ENCODE data around the gene IFI6. TPM values are rescaled to one million over a fixed set of nuclear protein-coding genes. Genes with fewer than 3 reads are reported as not detected.

The IFI6 gene
- total and polyA plus RNA-seq, 12 donors = 67.6 to 611 (median 209) TPM

DNA sequence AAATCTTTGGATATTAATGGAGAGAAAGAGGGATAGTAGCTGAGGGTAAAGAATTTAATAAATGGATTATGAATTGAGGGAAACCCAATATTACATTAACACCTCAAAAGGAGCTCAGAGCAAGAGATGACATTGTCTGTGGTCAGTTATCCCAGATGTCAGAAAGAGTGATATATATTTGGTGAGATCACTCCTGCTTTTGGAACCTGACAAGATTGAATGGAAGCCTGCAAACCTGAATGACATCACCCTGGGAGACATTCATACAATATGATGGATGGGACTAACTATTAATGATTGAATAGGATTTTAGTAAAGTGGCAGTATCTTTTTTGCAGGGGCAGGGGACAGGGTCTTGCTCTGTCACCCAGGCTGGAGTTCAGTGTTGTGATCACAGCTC is 6.8 kb upstream of the IFI6 start:
- H3K27ac ChIP-seq = no peak overlapping the region
- no peaks in the 10 kb centered on the region for H3K9me3 ChIP-seq (replicated peaks in 1 of 3)
- H3K36me3 ChIP-seq (replicated peaks in 1 of 2) = no peaks in the 10 kb centered on the region
- DNase-seq = no peak
- H3K4me1 ChIP-seq (replicated peaks in 1 of 2) = no peaks in the 10 kb centered on the region
- TF ChIP-seq, protein P1, sequence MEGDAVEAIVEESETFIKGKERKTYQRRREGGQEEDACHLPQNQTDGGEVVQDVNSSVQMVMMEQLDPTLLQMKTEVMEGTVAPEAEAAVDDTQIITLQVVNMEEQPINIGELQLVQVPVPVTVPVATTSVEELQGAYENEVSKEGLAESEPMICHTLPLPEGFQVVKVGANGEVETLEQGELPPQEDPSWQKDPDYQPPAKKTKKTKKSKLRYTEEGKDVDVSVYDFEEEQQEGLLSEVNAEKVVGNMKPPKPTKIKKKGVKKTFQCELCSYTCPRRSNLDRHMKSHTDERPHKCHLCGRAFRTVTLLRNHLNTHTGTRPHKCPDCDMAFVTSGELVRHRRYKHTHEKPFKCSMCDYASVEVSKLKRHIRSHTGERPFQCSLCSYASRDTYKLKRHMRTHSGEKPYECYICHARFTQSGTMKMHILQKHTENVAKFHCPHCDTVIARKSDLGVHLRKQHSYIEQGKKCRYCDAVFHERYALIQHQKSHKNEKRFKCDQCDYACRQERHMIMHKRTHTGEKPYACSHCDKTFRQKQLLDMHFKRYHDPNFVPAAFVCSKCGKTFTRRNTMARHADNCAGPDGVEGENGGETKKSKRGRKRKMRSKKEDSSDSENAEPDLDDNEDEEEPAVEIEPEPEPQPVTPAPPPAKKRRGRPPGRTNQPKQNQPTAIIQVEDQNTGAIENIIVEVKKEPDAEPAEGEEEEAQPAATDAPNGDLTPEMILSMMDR (IDR thresholded peaks at IDR 0.05) = no peak
- no peak for TF ChIP-seq POLR2A (IDR thresholded peaks at IDR 0.05)
- intact Hi-C loops (cut with DNase I) = loop anchor here in 1 of 2 donors (10.0 kb wide), 1 partner anchor 146 kb away; no protein-coding TSS in a partner anchor
- H3K27me3 ChIP-seq = no peaks in the 10 kb centered on the region
- no peak overlapping the region for H3K4me3 ChIP-seq

DNA sequence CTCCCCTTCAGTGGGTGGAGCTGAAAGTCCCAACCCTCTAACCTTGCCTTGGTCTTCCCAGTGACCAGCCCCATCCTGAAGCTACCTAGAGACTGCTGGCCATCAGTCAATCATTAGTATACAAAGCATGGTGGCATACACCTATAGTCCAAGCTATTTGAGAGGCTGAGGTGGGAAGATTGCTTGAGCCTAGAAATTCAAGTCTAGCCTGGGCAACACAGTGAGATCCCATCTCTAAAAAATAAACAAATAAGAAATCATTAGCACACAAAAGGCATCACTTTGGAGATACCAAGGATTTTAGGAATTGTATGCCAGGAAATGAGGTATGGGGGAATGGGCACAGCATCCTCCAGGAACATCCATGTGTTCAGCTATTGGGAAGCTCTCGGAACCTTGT is 4.4 kb upstream of the IFI6 start:
- peaks cover 6 to 11% of the 10 kb centered on the region in 2 donors for H3K4me1 ChIP-seq (replicated peaks in 1 of 2)
- TF ChIP-seq, protein P1 (IDR thresholded peaks at IDR 0.05) = no peak
- TF ChIP-seq POLR2A (IDR thresholded peaks at IDR 0.05) = no peak
- no peaks in the 10 kb centered on the region for H3K36me3 ChIP-seq (replicated peaks in 1 of 2)
- H3K9me3 ChIP-seq (replicated peaks in 1 of 3) = no peaks in the 10 kb centered on the region
- H3K4me3 ChIP-seq = no peak overlapping the region
- intact Hi-C loops (cut with DNase I) = loop anchor here in 1 of 2 donors (10.0 kb wide), 1 partner anchor 148 kb away; no protein-coding TSS in a partner anchor
- no peak overlapping the region for H3K27ac ChIP-seq
- no peaks in the 10 kb centered on the region for H3K27me3 ChIP-seq
- no peak for DNase-seq
- WGBS, 4 donors = 93 to 98% (median 95%) methylated on average over 1 of the region's 1 CpG

GRCh38 chr1:27672750-27673112 is 739 bp upstream of the IFI6 start:
- no peaks in the 10 kb centered on the region for H3K9me3 ChIP-seq (replicated peaks in 1 of 3)
- intact Hi-C loops (cut with DNase I) = loop anchor here (5.0 to 10.0 kb wide), 2 partner anchors 50 to 152 kb away; no protein-coding TSS in a partner anchor
- H3K4me1 ChIP-seq (replicated peaks in 1 of 2) = peaks cover 9 to 33% of the 10 kb centered on the region in 2 donors
- peak overlapping the region in 4 of 5 donors; percentile 65 to 86 (median 75) for H3K27ac ChIP-seq
- no peak overlapping the region for H3K4me3 ChIP-seq
- DNase-seq = no peak
- no peaks in the 10 kb centered on the region for H3K27me3 ChIP-seq
- H3K36me3 ChIP-seq (replicated peaks in 1 of 2) = no peaks in the 10 kb centered on the region
- TF ChIP-seq, protein P1 (IDR thresholded peaks at IDR 0.05) = no peak
- TF ChIP-seq POLR2A (IDR thresholded peaks at IDR 0.05) = no peak

- peak overlapping the region in 1 of 5 donors; percentile 67 for H3K27ac ChIP-seq
- H3K9me3 ChIP-seq (replicated peaks in 1 of 3) = no peaks in the 10 kb centered on the region
- H3K4me1 ChIP-seq (replicated peaks in 1 of 2) = peaks cover 9 to 33% of the 10 kb centered on the region in 2 donors
- DNase-seq = peak in 2 of 7 donors; percentile 14 to 45
- H3K36me3 ChIP-seq (replicated peaks in 1 of 2) = no peaks in the 10 kb centered on the region
- no peak for TF ChIP-seq POLR2A (IDR thresholded peaks at IDR 0.05)
- TF ChIP-seq, protein P1 (IDR thresholded peaks at IDR 0.05) = no peak
- no peaks in the 10 kb centered on the region for H3K27me3 ChIP-seq
- peak overlapping the region in 1 of 4 donors; percentile 55 for H3K4me3 ChIP-seq
- WGBS, 4 donors = 71 to 86% (median 74%) methylated on average over 3 to 4 of the region's 4 CpGs
- intact Hi-C loops (cut with DNase I) = loop anchor here (5.0 to 10.0 kb wide), 3 partner anchors 52 to 275 kb away; partner anchors contain the start of gene GPR3 (in 2 of the 2)
Measured at GRCh38 chr1:27669876-27670275, 2.1 kb downstream of the IFI6 start.
